IgD-negative memory B cell (primary cell): ENCODE results near the gene DIDO1. TPM values are rescaled to one million over a fixed set of nuclear protein-coding genes. Genes with fewer than 3 reads are reported as not detected.

Experiments
- H3K27ac Mint-ChIP-seq, 3 donors: one replicate each; pipeline ENCODE4 v1.8.0; 2020 to 2022; ENCODE audit warnings: mild to moderate bottlenecking in 3 of 3, mixed read lengths in 3 of 3, moderate library complexity in 1 of 3
- H3K27me3 Mint-ChIP-seq: one replicate; pipeline ENCODE4 v1.8.0; 2021; ENCODE audit warnings: mixed read lengths
- H3K36me3 Mint-ChIP-seq: one replicate; pipeline ENCODE4 v1.8.0; 2020; ENCODE audit warnings: mild to moderate bottlenecking, mixed read lengths
- H3K4me1 Mint-ChIP-seq, 3 donors: one replicate each; pipeline ENCODE4 v1.8.0; 2020 to 2022; ENCODE audit warnings: mixed read lengths in 3 of 3, mild to moderate bottlenecking in 1 of 3
- H3K4me3 Mint-ChIP-seq, 4 donors: one replicate each; pipeline ENCODE4 v1.8.0; 2020 to 2022; ENCODE audit warnings: mild to moderate bottlenecking in 4 of 4, mixed read lengths in 4 of 4, moderate library complexity in 3 of 4
- H3K9me3 Mint-ChIP-seq, 3 donors: one replicate each; pipeline ENCODE4 v1.8.0; 2020 to 2021; ENCODE audit warnings: mixed read lengths in 3 of 3, mild to moderate bottlenecking in 1 of 3
- polyA plus RNA-seq: library from polyadenylated mRNA; unstranded; fragments of 300-500 nt; fragmentation: Illumina TruSeq; gene quantifications from one replicate; pipeline ENCODE4 v1.2.3, GENCODE V29; 2021

DIDO1 gene
- polyA plus RNA-seq, 1 donor from 2014 or later = 42.8 TPM

GRCh38 chr20:62957136-62958117, 31.1 kb upstream of the DIDO1 start:
- Mint-ChIP-seq H3K4me3 (no peak overlapping the region), H3K36me3 (peaks cover 1% of the 10 kb centered on the region), H3K9me3 (no peaks in the 10 kb centered on the region), H3K27me3 (no peaks in the 10 kb centered on the region), H3K4me1 (peaks cover 4 to 9% (median 6%) of the 10 kb centered on the region in 3 donors), H3K27ac (no peak overlapping the region)

DNA sequence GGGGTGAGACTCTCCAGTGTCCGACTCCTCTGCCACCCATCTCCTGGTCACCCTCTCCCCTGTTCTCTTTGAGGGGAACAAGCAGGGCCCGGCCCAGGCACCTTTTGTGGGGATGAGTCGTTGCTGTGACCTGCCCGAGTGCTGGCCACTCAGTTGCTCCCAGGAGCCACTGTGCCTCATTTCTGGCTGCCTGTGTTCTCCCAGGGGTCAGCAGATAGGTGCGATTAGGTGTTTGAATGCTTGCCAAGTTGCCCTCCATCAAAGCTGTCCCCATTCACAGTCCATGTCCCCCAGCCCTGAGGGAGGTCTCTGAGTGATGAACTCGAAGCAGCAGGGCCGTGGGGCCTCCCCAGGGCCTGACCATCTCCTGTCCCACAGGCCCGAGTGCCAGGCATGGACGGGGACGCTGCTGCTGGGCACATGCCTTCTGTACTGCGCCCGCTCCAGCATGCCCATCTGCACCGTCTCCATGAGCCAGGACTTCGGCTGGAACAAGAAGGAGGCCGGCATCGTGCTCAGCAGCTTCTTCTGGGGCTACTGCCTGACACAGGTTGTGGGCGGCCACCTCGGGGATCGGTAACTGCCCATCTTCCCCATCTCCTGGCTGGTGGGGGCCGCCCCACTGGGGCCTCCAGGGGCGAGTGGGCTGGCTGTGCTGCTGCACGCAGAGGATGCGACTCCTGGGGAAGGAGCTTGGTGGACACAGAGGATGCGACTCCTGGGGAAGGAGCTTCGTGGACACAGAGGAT, 30.3 kb upstream of the DIDO1 start:
- peaks cover 7 to 9% (median 9%) of the 10 kb centered on the region in 3 donors for H3K4me1 Mint-ChIP-seq
- H3K4me3 Mint-ChIP-seq = peak overlapping the region in 2 of 4 donors; percentile 60
- no peaks in the 10 kb centered on the region for H3K9me3 Mint-ChIP-seq
- peaks cover 1% of the 10 kb centered on the region for H3K36me3 Mint-ChIP-seq
- H3K27me3 Mint-ChIP-seq = no peaks in the 10 kb centered on the region
- no peak overlapping the region for H3K27ac Mint-ChIP-seq

DNA sequence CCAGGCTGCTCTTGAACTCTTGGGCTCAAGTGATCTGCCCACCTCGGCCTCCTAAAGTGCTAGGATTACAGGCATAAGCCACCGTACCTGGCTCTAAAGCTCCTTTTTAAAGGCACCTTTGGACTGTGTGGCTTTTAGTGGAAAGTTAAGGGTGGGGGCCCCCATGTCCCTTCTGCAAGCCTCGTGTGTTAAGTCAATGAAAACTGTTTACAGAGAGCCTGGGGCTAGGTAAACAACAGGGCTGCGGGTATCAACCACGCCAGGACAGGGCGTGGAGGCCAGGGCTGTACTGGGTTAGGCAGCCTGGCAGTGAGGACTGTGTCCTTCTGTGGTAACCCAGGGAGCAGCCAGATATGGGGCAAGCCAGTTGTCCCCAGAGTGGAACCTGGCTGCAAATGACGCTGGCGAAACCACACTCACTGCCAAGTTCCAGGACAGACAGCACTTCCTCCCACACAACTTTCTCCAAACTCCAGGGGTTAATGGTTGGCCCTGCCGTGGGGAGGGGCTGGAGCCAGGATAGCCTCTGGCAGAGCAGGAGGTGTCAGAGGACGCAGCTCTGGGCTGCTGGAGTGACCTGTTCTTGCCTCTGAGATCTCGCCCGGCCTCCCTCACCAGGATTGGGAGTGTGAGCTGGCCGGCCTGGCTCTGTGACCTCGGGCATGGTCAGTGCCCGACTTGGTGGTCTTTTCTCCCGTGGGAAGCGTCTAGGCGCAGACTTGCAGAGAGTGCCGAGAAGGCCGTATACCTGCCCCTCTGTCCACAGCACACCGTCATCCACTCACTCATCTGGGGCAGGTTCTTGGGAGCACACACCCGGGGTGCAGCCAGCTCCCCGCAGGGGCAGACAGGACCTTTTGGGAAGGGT, 29.4 kb upstream of the DIDO1 start:
- Mint-ChIP-seq H3K4me1 (peaks cover 9% of the 10 kb centered on the region in 3 donors), H3K27ac (peak overlapping the region in 1 of 3 donors; percentile 23), H3K4me3 (peak overlapping the region in 2 of 4 donors; percentile 60)

DNA sequence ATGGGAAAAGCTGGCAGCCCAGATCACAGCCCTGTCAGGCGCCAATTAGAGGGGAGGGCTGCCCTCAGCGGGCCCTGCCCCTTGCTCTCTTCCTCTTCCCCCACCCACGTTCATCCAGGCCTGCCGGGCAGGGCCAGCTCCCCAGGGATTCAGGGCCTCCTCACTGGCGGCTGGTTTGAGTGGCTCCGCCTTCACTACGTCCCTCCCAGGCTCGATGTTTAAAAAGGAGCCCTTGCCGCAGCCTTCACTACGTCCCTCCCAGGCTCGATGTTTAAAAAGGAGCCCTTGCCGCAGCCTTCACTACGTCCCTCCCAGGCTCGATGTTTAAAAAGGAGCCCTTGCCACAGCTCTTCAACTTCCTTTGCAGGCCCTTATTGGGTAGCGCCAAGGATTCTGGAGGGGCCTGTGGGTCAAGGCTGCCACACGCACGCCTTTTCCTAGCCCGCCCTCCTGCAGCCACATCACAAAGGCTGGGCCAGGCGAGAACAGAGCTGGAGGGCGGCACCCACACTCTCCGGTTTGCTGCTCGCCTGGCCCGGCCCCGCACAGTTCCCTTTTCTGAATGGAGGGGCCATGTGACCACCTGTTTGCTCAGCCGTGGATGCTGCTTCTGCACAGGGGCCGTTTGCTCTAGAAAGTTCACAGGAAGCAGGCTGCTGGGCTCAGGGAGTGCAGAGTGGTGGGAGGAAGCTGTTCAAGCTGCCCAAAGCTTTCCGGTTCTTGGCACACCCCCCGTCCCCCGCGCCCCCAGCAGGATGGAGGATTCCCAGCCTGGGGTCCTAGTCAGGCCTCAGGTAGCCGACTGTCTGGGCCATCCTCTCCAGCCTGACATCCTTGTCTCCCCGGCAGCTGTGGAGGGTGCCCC, 27.8 kb upstream of the DIDO1 start:
- Mint-ChIP-seq H3K9me3 (no peaks in the 10 kb centered on the region), H3K4me3 (peak overlapping the region; percentile 84 to 98 (median 94)), H3K27me3 (no peaks in the 10 kb centered on the region), H3K27ac (peak overlapping the region; percentile 89 to 97 (median 96)), H3K36me3 (peaks cover 1% of the 10 kb centered on the region), H3K4me1 (peaks cover 9% of the 10 kb centered on the region in 3 donors)

More for the DNA sequence above, 29.4 kb upstream of the DIDO1 start:
- Mint-ChIP-seq H3K27me3 (no peaks in the 10 kb centered on the region), H3K9me3 (no peaks in the 10 kb centered on the region), H3K36me3 (peaks cover 1% of the 10 kb centered on the region)

DNA sequence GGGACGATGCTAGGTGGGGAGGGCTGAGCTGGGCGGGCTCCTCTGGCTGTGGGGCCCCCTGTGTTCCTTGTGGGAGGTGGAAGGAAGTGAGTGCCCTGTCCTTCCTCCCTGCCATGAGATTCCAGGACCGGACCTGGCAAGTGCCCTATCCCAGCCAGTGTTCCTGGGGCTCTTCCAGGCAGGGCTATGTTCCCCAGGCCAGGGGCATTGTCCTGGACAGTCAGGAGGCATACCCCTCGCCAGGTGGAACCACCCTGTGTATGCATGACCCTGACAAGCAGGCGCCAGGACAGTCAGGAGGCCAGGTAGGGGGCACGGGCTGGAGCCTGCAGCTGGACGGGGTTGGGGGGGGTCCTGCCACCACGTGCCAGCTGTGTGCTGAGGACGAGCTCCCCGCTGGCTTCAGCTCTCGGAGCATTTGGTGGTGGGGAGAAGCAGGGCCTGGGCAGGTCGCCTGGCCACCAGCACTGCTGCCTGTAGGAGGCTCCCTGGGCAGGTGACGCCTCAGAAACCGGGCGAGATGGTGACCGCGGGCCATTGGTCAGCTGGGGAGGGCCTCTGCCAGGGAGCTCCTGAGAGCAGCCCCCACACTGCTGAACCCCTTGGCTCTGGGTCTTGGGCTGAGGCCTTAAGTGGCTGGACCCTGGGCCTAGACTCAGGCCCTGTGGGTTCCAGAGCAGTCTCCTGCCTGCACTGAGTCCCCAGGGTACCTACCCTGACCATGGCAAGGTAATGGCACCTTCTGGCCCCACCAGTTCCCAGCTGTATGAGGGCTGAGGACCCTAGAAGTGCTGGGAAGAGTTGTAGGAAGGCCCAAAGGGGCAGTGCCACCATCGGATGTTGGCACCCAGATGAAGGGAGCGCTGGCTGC, 26.9 kb upstream of the DIDO1 start:
- Mint-ChIP-seq H3K27ac (peak overlapping the region; percentile 89 to 97 (median 96)), H3K4me1 (peaks cover 9% of the 10 kb centered on the region in 3 donors), H3K27me3 (no peaks in the 10 kb centered on the region), H3K9me3 (no peaks in the 10 kb centered on the region), H3K36me3 (peaks cover 4% of the 10 kb centered on the region), H3K4me3 (peak overlapping the region; percentile 84 to 98 (median 94))

DNA sequence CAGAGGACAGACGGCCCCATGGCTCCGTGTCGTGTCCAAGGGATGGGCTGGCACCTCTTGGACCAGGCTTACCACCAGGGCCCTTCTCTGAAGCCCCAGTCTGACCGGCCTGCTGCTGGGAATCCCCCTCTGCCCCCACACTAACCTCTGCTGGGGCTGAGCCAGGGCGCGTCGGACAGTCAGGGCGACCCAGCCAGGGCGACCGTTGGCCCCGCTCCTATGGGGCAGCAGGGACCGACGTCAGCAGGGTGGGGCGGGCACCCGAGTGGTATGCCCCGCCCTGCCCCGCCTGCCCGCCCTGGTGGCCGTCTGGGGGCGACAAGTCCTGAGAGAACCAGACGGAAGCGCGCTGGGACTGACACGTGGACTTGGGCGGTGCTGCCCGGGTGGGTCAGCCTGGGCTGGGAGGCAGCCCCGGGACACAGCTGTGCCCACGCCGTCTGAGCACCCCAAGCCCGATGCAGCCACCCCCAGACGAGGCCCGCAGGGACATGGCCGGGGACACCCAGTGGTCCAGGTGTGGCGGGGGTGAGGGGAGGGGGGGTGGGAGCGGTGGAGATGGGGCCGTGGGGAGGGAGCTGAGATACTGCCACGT, 26.2 kb upstream of the DIDO1 start, which contains the start of gene SLC17A9:
Gene SLC17A9 (plus strand): TSS at position 337 of the 595 bp plus-strand sequence. CDS start 122 bp downstream, at position 459.
- H3K36me3 Mint-ChIP-seq = peaks cover 4% of the 10 kb centered on the region
- H3K27me3 Mint-ChIP-seq = no peaks in the 10 kb centered on the region
- peak within 1 kb of the TSS; percentile 89 to 97 (median 96) for H3K27ac Mint-ChIP-seq
- H3K4me1 Mint-ChIP-seq = peaks cover 9% of the 10 kb centered on the region in 3 donors
- no peaks in the 10 kb centered on the region for H3K9me3 Mint-ChIP-seq
- peak within 1 kb of the TSS; percentile 84 to 98 (median 94) for H3K4me3 Mint-ChIP-seq

DNA sequence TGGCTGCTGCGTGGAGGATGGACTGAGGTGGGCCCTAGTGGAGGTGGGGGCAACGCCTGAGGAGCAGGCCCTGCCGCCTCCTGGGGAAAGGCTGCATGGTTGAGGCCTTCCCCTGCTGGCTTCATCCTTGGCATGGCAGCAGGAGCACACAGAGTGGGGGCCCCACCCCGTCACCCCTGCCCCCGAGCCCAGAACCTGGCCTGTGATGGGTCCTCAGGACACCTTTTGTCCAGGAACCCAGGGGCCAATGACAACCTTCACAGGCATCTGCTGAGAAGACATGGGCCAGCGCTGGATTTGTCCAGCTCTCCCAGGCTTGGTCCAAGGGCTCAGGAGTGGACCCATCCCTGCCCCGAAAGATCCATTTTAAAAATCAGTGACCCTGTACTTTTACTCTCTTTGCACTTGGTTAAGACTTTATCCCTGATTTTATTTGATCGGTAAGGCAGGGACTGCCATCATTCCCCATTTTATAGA, 25.6 kb upstream of the DIDO1 start:
- Mint-ChIP-seq H3K4me3 (peak overlapping the region; percentile 67 to 98 (median 85)), H3K36me3 (peaks cover 4% of the 10 kb centered on the region), H3K4me1 (peaks cover 9% of the 10 kb centered on the region in 3 donors), H3K27me3 (no peaks in the 10 kb centered on the region), H3K9me3 (no peaks in the 10 kb centered on the region), H3K27ac (peak overlapping the region in 2 of 3 donors; percentile 89 to 96)

GRCh38 chr20:62951143-62951895, 25.0 kb upstream of the DIDO1 start:
- H3K4me1 Mint-ChIP-seq = peaks cover 9 to 14% (median 9%) of the 10 kb centered on the region in 3 donors
- peak overlapping the region in 2 of 4 donors; percentile 51 to 52 for H3K4me3 Mint-ChIP-seq
- H3K27me3 Mint-ChIP-seq = no peaks in the 10 kb centered on the region
- H3K27ac Mint-ChIP-seq = peak overlapping the region in 2 of 3 donors; percentile 12 to 35
- no peaks in the 10 kb centered on the region for H3K9me3 Mint-ChIP-seq
- H3K36me3 Mint-ChIP-seq = peaks cover 3% of the 10 kb centered on the region

DNA sequence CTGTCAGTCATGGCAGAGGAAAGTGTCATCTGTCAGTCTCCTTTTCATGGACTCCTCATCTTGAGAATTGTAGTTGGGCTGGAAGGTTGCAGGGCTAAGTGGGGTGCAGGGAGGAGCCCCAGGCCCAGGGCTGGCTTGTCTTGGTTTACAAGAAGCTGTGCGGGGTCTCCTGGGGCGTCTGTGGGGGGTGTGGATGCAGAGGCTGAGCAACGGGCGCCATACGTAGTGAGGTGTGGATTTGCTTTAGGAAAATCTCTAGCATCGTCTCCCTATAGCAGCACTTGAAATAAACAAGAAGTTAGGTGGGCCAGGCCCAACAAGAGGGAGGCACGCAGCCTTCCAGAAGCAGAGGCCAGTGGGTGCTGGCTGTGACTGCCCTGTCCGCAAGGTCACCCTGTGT, 24.4 kb upstream of the DIDO1 start:
- no peaks in the 10 kb centered on the region for H3K27me3 Mint-ChIP-seq
- peak overlapping the region in 1 of 4 donors; percentile 52 for H3K4me3 Mint-ChIP-seq
- H3K4me1 Mint-ChIP-seq = peaks cover 9 to 14% (median 9%) of the 10 kb centered on the region in 3 donors
- H3K27ac Mint-ChIP-seq = peak overlapping the region in 1 of 3 donors; percentile 46
- H3K36me3 Mint-ChIP-seq = peaks cover 3% of the 10 kb centered on the region
- no peaks in the 10 kb centered on the region for H3K9me3 Mint-ChIP-seq

DNA sequence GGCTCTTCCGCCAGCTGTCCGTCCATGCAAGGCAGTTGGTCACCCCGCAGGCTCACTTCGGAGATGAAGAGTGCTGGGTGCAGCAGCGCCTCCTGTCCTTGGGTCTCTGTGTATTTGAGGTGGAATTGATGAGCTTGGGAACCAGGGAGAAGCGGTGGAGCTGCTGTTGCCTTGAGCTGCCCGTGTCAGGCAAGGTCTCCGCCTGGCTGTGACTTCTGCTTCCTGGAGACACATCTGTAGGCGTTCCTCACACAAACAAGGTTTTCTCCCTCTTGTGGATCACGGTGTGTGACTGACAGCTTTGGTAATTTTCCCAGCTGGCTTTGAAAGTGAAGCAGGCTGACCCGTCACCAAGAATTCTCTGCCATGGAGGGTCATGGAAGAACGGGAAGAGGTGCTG, 23.7 kb upstream of the DIDO1 start:
- Mint-ChIP-seq H3K36me3 (peaks cover 3% of the 10 kb centered on the region), H3K4me3 (peak overlapping the region in 2 of 4 donors; percentile 21 to 52), H3K4me1 (peaks cover 8 to 14% (median 9%) of the 10 kb centered on the region in 3 donors), H3K27me3 (no peaks in the 10 kb centered on the region), H3K27ac (no peak overlapping the region), H3K9me3 (no peaks in the 10 kb centered on the region)

GRCh38 chr20:62949153-62949821, 23.0 kb upstream of the DIDO1 start:
- Mint-ChIP-seq H3K36me3 (peaks cover 3% of the 10 kb centered on the region), H3K4me1 (peaks cover 5 to 10% (median 6%) of the 10 kb centered on the region in 3 donors), H3K9me3 (no peaks in the 10 kb centered on the region), H3K27ac (no peak overlapping the region), H3K27me3 (no peaks in the 10 kb centered on the region), H3K4me3 (peak overlapping the region in 1 of 4 donors; percentile 52)
